GM13976 (cell line): ENCODE measurements around the gene AP1AR.
A peak's percentile ranks its signal among the peaks of the same experiment; 100 is the strongest.

ENCODE experiments used
- DNase-seq: peaks from one replicate; pipeline ENCODE4 v3.0.0; 2012; ENCODE audit warnings: low spot score
- in situ Hi-C: fragments of 300-500 bp; cut with MboI; formaldehyde crosslinking; loops from one replicate; pipeline ENCODE4 v1.12.0; 2022; ENCODE audit warnings: low sequenced_read_pairs, mixed read lengths, inconsistent platforms; ENCODE audit not compliant: unreplicated experiment
- TF ChIP-seq, protein P1 (sequence below): IDR thresholded peaks from 2 replicates; pipeline ENCODE4 v1.5.1; 2012; ENCODE audit warnings: borderline replicate concordance, mild to moderate bottlenecking; ENCODE audit not compliant: insufficient read depth; ENCODE audit errors: extremely low read depth, missing control alignments, control extremely low read depth

Gene AP1AR

DNA sequence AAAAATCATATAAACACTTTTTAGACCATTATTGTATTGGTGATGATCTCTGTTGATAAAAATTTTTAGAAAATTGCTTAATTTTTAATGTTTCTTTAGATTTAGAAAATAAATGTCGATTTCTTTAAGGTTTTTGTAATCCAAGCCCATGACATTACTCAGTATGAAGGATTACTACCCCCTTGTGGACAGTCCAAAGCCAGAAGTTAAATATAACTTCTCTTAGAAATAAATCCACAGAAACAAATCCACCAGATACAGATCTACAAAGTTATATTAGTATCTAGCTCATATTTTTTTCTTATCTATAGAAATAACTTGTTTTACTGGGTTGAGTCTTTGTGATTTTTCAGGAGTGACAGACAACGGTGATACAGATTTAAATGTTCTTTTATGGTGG is 35.2 kb downstream of the AP1AR start:
- DNase-seq: no peak
- TF ChIP-seq, protein P1, sequence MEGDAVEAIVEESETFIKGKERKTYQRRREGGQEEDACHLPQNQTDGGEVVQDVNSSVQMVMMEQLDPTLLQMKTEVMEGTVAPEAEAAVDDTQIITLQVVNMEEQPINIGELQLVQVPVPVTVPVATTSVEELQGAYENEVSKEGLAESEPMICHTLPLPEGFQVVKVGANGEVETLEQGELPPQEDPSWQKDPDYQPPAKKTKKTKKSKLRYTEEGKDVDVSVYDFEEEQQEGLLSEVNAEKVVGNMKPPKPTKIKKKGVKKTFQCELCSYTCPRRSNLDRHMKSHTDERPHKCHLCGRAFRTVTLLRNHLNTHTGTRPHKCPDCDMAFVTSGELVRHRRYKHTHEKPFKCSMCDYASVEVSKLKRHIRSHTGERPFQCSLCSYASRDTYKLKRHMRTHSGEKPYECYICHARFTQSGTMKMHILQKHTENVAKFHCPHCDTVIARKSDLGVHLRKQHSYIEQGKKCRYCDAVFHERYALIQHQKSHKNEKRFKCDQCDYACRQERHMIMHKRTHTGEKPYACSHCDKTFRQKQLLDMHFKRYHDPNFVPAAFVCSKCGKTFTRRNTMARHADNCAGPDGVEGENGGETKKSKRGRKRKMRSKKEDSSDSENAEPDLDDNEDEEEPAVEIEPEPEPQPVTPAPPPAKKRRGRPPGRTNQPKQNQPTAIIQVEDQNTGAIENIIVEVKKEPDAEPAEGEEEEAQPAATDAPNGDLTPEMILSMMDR: peak; percentile 16
- in situ Hi-C loops: no loop called here

DNA sequence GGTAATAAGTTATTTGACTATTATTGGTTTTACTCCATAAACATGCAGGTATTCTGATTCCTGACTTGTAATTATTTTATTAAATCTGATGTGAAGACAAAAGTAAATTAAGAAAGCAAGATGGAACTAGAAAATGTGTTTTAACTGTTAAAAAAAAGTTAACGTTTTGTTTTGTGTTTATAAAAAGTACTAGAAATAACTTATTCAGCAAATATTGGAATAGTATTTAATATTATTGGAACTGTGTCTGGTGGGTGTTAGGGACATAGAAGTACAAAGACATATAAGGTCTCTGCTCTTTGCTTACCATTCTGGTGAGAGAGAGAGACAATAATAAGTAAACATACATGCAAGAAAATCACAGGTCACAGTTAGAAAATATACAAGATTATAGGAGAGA is 38.5 kb downstream of the AP1AR start:
- in situ Hi-C loops: no loop called here
- TF ChIP-seq, protein P1: no peak
- no peak for DNase-seq

DNA sequence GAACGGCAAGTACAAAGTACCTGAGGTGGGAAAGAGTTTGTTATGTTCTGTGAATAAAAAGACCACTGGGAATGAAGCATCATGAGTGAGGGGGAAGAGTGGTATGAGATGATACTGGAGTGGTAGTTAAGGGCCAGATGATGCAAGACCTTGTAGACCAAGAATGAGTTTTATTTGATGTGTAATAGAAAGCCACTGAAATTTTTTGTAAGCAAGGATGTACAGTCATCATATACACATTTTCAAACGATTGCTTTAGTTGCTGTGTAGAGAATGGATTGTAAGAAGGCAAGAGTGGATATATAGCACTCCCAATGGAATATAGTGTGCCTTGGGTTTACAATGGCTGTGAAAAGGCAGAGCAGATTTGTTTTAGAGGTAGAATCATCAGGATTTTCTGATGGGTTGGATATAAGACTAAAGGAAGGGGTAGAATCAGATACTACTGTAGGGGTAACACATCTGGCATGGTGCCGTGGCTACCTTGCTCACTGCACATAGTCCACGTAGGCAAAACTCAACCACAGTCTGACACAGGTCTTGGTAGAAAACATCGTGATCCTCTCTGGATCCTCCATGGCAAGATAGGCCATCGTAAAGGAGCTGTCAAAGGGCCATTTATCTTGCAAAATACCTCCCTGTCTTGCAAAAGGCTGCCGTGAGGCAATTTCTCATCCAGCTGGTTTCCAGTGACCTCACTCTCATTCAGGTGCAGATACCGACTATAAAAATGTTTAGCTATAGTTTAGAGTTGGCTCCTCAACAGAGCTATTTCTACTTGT is 39.2 kb downstream of the AP1AR start:
- no peak for DNase-seq
- in situ Hi-C loops: no loop called here
- TF ChIP-seq, protein P1: no peak

DNA sequence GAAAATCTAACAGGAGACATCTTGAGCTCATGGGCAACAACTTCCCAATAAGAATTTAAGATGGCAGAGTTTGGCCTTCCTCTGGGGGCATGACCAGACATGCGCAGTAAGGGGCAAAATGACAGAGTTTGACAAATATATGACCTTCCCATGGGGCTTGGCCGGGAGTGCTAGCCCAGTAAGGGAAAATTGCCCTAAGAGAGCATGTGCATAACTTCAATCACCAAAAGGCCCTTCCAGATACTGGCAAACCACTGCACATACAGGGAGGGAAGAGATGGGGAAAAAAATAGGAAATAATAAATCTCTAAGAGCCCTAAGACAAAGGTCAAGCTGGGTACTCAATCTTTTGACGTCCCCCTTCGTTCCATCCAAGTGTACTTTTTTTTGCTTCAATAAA is 40.7 kb downstream of the AP1AR start:
- TF ChIP-seq, protein P1: no peak
- no peak for DNase-seq
- in situ Hi-C loops: no loop called here

DNA sequence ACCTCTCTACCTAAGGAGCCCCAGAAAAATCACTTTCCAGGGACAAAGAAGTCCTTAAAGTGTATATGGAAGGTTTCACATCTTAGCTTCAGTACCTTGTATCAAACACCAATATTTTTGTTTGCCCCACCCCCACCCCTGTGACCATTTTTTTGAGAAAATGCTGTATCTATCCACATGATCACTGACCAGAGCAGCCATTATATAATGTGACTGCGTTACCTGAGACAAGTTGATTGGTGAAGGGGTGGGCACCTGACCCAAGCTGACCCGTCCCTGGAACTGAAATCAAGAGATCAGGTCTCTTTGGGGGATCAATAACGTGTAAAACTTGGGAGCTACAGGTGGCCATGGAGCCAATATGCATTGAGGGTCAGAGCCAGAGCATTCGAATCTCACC is 43.4 kb downstream of the AP1AR start:
- in situ Hi-C loops: no loop called here
- TF ChIP-seq, protein P1: no peak
- DNase-seq: no peak

DNA sequence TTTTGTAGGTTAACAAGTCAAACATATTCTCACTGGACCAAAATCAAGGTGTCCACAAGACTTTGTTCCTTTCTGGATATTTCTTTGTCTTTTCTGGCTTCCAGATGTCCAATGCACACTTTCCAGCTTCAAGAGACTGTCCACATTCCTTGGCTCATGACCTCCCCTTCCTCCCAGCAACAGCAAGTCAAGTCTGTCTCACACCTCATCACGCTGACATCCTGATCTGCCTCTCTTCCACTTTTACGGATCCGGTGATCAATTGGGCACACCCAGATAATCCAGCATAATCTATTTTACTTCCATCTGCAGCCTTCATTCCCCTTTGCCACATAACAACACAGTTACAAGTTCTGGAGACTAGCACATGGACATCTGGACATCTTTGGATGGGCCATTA is 44.5 kb downstream of the AP1AR start:
- TF ChIP-seq, protein P1: no peak
- no peak for DNase-seq
- in situ Hi-C loops: no loop called here

DNA sequence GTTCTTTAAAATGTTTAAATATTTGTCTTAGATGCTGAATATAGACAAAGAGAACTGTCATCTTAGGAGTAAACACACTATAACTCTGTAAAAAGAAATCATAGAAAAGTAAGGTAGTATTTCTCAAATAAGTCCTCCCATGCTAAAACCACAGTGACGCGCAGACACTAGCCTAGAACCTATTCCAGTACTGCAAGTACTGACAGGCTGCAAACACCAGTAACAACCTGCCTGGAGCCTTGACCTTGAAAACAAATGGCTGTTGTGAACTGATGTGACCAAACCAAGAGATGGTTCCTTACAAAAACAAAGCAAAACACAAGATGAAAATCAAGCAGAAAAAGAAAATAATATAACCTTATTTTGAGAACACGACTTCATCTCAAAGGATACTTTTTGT is 45.6 kb downstream of the AP1AR start:
- no peak for DNase-seq
- TF ChIP-seq, protein P1: no peak
- in situ Hi-C loops: no loop called here
